Activated T-cell treated with anti-CD3 and anti-CD28 coated beads for 24 hours (primary cell): ENCODE data around the gene WDR37.

ENCODE experiments used
- DNase-seq: peaks from one replicate; pipeline ENCODE4 v3.0.0-alpha.2; 2020; ENCODE audit warnings: low read depth

WDR37 gene

DNA sequence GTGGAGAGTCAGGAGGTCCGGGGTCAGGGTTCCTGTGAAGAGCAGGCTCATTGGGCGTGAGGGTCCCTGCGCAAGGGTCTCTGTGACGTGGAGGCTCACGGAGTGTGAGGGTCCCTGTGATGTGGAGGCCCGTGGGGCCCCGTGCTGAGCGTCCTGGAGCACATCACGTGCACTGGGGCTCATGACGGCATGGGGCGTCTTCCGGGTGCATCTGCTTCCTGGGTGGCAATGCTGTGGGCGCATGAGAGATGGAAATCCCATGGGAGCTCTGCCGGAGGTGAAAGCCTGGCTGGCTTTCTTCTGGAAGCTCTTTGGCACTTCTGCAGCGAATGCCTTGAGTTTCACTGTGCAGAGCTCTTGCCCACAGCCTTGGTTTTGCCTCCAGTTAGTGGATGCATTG lies 71.4 kb downstream of the WDR37 start:
- no peak for DNase-seq

DNA sequence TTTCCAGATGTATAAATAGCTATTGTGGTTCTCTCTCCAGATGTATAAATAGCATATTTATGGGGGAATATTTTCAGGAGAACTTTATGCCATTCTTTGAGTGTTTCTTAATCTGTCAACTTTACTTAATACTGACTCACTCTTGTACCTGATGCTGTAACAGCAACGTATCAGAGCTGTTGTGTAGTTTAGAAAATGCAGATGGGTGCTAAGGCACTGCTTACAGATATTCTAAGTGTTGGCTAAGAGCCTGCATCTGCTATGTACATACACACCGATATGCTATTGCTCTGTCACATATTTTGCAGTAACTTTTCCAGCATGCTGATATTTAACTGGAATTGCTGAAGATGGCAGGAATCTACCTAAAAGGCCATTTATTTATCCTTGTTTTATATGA lies 71.9 kb downstream of the WDR37 start:
- no peak for DNase-seq

DNA sequence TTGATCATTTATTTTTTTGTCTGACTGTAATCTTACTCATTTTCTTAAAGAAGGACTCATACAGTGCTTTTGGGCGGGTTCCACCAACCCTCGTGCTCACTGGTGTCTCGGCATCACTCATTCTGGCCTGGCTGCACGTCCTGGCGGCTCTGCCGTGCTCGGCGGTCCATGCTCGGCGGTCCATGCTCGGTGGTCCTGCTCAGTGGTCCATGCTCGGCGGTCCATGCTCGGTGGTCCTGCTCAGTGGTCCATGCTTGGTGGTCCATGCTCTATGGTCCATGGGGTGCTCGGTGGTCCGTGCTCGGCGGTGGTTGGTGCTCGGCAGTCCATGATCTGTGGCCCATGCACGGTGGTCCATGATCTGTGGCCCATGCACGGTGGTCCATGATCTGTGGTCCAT lies 72.5 kb downstream of the WDR37 start:
- no peak for DNase-seq

DNA sequence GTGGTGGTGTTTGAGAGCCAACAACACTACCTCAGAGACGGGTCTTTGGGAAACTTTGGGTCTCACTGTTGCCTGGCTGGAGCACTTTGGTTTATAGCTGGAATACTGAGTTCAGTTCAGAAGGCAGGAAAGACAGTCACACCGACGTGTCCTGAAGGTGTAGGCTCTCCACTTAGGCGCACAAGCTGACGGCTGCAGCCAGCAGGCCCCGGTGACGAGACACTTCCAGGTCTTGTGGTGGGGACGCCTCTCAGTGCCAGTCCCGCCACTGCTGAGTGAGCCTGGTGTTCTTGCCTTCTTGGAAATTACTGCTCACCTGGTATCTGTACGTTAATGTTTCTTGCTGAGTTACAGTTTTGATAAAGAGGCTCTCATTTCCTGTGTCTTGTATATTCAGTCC lies 74.0 kb downstream of the WDR37 start:
- no peak for DNase-seq

DNA sequence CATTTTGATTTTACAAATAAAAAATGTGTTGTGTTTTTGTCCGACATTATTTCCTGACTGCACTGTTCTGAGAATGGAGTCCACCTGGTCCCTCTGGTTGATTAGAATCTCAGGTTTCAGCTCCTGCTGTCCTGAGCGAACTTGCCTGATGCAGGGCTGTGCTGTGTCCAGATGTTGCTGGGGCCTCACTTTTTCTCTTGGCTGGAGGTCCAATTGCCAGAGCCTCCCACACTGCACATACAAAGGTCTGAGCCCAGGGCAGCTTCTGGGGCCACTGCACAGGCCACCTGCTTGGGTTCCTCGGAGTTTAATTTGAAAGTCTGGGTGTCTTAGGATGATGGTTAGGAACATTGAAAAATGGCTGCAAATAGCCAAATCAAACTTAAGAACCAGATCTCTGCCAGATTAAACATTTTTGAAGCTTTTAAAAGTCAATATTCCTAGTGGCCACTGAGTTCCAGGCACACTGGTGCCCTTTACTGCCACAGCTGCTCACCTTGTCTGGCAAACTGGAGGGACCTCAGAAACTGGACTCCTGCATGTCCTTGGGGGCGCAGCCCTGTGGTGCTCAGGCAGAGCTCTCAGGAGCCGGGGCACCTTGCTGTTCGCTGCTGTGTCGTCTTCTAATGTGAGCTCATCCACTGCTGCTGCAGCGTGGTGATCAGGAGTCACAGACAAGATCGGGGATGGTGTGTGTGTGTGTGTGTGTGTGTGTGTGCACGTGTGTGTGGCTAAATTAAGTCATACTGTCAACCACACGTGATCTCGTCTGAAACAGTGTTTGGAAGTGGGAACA lies 75.0 kb downstream of the WDR37 start:
- DNase-seq, result no peak

DNA sequence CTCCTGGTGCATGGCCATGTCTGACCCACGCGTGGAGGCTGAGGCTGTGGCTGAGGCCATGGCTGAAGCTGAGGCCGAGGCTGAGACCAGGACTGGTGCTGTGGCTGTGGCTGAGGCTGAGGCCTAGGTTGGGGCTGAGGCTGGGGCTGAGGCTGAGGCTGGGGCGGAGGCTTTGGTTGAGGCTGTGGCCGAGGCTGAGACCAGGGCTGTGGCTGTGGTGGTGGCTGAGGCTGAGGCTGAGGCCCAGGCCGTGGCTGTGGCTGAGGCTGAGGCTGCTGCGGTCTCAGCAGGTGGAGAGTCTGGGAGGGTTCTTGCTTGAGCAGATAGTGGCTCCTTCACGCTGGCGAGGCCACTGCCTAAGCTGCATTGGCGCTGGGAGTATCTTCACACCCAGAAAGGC lies 76.4 kb downstream of the WDR37 start:
- no peak for DNase-seq

DNA sequence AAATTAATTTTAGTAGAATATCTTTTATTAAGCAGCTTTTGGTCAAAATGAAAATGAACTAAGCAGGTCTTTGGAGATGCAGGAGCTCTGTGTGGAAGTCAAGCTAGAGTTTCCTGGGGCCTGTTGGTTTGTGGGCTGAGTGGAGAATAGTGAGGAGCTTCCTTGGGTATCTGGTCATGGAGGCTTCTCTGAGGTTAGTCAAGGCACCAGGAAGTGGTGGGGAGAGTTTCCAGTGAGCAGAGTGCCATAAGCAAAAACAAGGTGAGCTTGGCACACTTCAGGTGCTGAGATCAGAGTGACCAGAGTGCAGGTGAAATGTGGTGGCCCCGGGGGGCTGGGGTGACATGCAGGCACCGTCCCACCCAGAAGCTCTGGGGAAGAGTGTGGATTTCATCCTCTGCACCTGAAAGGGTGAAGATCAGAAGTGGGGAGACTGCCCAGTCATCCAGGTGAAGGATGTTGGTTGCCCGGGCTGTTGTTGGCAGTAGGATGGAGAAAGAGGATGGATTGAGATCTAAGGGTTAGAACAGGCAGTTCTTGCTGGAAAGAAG lies 77.4 kb downstream of the WDR37 start:
- DNase-seq, result no peak

DNA sequence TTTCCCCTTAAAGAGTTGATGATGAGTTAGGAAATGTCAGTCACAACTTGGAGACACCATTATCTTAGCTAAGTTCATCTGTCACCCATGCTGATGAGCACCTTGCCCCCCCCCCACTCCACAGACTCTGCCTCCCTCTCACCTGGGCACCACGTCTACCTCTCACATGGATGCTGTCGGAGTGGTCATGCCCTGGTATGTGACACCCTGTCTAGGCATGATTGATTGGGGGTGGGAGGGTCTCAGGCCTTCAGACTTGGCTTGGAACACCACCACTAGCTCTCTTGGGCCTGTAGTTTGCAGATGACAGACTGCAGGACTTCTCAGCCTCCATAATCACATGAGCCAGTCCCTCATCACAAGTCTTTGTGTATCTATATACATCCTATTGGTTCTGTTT lies 78.0 kb downstream of the WDR37 start:
- no peak for DNase-seq

DNA sequence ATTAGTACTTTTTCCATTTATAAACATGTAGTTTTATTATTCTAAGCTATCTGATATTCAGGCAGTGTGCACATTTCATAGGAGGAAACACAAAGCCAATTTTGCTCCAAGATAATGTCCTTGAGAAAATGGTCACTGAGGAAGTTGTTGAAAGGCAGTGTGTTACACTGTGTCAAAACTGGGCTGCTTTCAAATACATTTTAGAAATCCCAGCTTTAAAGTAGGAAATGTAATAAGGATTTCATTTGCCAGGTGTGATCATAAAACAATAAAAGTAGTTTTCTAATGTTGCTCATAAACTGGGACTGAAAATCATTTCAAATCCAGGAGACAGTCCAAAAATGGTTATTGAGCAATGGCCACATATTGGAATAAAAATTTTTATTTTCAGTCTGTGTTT lies 80.1 kb downstream of the WDR37 start:
- no peak for DNase-seq

DNA sequence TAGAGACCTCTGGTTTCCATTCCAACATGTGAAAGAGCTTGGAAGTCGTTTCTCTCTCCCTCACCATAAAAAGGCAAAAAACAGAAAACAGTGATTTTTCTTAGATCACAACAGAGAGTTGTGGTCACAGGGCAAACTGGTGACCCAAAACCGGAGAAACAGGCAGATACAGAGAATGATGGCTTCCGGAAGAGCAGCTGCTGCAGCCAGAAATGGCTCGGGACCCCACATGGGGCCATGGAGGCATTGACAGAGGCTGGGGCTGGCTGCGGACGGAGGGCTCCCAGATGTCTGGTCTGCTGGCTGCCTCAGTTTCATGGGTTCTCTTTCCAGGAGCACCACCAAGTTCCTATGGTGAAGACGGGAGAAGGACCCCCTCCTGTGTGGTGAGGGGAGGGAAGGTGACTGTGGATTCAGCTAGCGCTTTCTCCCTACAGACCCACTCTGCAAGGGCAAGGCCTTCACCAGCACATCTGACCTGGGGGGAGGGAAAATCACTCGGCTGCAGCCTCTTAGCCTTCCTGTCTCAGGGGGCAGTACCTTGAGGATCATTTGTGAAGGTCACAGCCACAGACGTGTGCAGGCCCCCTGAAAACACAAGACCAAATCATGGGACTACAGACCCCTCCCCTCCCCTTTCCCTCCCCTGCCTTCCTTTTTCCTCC lies 81.4 kb downstream of the WDR37 start:
- DNase-seq, result no peak

DNA sequence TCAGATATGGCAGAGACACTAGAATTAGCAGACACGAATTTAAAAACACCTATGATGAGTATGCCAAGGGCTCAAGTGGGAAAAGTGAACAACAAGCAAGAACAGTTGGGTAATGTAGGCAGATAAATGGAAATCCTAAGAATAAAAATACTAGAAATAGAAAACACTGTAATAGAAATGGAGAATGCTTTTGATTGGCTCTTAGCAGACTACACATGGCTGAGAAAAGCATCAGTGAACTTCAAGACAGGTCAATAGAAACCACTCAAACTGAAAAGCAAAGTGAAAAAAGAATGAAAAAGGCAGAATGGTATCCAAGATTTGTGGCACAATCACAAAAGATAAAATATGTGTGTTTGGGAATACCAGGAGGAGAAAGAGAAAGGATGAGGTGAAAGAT lies 82.3 kb downstream of the WDR37 start:
- DNase-seq, result no peak

DNA sequence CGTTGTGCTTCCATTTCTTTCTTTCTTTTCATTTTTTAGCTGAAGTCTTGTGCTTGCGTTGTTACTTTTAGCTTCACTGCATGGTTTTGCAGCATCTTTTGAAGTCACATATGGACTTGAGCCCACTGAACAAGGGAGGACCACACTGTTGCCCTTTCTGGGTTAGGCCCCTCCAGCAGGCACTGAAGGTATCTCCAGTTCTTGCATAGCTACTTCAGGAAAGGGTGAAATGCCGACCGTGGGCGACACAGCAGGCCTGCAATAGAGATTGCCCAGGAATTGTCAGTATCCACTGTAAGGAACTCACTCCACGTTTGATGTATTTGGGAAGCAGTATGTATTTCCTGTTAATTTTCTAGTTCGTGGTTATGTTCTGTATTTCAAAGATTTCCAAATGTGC lies 85.1 kb downstream of the WDR37 start:
- DNase-seq, result no peak

DNA sequence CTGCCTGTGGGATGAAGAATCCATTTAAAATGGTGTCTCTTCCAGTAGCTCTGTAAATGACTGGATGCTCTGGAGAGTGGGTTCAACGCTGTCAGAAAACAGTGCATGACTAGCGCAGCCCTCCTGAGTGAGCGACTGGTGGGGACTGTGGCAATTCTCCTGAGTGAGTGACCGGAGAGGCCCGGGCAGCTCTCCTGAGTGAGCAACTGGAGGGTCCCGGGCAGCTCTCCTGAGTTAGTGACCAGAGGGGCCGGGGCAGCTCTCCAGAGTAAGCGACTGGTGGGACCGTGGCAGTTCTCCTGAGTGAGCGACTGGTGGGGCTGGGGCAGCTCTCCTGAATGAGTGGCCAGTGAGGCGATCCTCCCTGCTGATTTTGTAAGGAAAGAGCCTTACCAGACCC lies 85.5 kb downstream of the WDR37 start:
- DNase-seq, result no peak

DNA sequence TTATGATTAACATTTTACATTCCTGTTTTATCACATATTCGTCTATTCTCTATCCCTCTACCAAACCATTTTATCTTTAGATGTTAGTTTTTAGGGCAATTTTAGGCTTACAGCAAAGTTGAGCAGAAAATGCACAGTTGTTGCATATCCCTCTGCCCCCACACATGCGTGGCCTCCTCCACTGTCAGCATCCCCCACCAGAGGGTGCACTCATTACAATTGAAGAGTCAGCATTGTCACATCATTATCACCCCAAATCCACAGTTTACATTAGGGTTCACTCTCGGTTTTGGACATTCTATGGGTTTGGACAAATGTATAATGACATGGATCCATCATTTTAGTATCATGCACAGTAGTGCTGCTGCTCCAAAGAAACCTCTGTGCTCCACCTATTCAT lies 86.4 kb downstream of the WDR37 start:
- no peak for DNase-seq

DNA sequence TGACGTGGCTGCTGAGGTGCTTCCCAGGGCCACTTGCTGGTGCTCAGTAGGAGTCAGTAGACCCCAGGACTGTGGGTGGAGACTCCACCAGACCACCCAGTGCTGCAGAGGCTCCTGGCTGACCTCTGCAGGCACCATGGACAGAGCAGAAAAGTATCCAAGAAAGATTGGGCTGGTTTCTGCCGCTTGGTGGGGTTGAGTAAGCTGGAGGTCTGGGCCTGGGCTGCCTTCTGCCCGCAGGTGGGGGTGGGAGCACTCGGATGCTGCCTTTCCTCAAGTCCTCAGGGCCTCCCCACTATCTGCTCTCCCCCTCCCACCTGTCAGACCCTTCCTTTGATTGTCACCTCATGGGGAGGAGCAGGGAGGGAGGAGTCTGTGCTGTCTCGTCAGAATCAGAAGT lies 91.6 kb downstream of the WDR37 start:
- DNase-seq, result no peak

DNA sequence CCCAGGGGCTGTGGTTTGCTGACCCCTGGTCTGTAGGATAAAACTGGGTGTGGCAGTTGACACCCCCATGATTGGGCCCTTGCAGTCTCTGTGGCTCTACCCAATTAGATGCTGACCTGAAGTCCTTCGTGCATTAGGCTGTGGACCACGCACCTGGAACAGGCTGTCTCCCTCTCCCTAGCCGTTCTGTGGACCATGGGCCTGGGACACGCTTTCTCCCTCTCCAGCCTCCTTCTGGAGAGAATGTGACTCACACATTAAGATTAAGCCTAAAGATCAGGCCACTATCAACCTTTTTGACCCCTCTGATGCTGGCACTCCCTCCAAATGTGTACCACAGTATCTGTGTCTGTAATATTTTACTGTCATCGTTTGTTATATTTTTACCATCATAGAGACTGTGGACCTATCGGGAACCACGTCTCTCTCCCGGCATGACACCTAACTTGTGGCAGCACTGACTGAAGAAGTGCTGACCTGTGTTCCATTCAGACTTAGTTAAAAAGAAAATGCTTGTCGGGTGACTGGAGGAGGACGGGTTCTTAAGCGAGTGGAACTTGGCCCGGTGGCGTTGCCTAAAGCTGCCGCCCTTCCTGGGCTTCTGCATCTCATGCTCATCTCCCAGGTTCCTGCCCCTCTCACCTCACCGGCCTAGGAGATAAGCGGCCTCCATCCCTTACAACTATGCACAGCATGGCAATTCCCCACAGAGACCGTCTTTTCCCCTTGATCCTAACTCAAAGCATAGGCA lies 92.8 kb downstream of the WDR37 start:
- DNase-seq, result no peak

DNA sequence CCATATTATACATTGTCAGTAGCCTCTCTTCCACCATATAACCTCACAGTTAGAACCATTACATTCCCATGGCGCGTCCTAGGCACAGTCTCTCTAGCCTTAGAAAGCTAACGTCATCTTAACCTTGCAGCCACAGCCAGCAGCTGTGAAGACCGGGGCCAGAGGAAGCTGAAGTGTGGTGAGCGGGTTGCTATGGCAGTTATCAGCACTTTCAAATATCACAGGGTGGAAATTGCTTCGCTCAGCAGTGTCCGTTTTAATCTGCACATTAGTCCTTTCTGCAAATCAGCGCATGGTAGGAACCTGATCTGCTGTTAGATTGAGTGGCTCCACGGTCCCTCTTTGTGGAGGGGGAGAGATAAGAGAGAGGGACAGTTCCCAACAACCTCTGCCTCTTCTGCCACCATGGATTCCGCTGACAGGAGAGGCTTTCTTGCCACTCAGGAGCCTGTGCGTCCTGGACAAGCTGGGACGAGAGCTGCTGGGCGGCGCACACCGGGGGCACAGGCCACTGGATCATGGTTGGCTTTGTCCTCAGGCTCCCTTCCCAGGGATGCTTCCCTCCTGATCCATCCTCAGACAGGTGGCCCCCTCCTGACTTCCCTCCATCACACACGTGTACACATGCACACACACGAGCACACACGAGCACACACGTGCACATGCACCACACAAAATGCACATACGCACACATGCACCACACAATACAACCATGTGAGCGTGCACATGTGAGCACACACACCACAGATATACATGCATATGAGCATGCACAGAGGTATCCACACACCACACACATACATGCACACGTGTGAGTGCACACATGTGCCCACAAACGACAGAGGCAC lies 93.8 kb downstream of the WDR37 start:
- no peak for DNase-seq

DNA sequence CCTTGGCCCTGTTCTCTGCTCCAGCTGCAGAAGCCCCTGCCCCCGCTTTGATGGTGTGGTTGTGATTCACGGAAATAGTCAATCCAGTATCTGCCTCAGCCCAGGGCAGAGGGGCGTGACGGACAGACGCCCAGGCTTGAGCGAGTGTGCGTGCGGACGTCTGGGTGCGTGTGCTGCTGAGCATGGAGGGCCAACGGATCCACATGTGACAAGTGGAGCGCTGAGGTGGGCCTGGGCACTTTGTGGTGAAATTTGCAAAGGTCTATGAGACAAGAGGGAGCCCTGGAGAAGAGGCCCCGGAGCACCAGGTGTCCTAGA lies 94.4 kb downstream of the WDR37 start:
- no peak for DNase-seq

DNA sequence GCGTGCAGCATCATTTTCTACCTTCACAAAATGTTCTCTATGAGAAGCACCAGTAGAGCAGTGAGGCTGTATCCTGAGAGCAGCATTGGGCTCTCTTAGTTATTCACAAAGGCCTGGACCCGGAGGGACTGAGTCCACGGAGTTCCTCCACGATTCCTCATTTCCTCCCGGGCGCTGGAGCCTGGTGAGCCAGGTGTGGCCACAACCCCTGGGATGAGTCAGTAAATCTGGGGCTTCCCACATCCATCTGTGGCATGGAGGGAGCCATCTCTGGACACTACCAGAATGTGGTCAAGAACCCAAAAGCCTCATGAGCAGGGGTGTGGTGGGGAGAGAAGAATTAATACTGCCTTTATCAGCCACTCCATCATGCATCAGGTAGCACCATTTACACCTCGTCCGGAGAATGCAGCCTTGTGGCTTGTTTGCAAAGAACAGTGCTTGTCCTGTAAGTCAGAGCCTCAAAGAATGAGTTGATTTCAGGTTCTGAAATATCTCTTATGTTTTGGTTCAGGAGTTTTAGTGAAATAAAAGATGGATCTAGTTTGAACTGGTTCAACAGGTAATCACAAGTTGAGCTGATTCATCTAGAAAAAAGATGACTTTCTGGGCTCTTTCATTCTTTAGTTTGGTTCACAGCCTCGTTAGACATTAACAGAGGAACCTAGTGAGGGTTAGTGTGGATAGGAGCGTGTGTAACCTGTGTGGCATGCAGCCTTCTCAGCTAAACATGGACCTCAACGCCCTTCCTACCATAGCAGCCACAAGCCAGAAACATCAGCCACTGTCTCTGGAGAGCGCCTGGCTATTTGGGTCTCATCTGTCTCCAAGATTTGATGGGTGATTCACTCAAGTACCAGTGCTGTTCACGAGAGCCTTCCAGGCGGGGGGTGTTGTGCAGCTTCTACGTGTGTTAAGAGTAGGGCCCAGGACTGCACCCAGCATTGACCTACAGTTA lies 95.2 kb downstream of the WDR37 start:
- DNase-seq, result no peak

DNA sequence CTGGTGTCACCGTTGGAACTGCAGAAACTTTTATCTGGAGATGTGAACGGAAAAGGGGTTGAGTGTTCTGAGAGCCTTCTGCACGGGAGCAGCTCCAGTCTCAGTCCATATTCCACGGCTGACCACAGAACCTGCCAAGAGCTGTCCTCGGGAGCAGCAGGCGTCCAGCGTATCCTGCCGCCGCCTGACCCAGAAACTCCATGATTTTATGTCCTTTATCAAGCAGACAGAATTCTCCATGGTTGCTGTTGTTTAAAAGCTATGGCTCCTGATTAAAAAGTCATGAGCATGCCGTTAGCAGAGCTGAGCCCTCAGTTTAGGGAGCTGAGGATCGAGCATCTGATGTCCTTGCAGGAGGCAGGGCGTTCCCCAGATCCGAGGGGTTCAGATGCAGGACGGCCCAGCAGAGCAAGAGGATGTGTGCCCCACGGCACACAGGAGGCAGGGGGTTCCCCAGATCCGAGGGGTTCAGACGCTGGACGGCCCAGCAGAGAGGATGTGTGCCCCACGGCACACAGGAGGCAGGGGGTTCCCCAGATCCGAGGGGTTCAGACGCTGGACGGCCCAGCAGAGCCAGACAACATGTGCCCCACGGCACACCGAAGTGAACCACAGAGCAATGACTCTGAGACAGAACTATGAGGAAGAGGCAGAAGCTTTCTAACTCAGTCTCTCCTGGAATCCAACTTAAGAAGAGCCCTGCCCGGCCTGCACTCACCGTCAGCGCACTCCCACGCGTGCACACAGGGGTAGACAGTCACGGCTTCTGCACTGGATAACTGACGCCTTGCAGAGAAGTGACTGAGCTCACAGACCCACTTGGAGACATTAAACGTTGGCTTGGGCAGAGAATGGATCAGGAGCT lies 96.4 kb downstream of the WDR37 start:
- no peak for DNase-seq
